Cardiac muscle cell (in vitro differentiated cells and primary cell): ENCODE data around the gene TRH. TPM values are rescaled to one million over a fixed set of nuclear protein-coding genes. Genes with fewer than 3 reads are reported as not detected.
"Not testable (repeated sequence)": the region's sequence is repeated elsewhere in the genome, so short reads cannot be mapped to it uniquely, and the experiment has no call there.

ENCODE experiments used
- DNase-seq, 2 donors: peaks; one replicate each; pipeline versions ENCODE4 v3.0.0 to v3.0.0-alpha.2; 2010 to 2017; ENCODE audit warnings: low read depth in 1 of 2, low spot score in 1 of 2
- H3K27ac ChIP-seq: fragments of 200-600 bp; sonication (generic); 2 replicates; pipeline ENCODE4 v1.5.1; 2016
- H3K27me3 ChIP-seq: fragments of 200-600 bp; sonication (generic); 2 replicates; pipeline ENCODE4 v1.6.0; 2016; ENCODE audit warnings: control low read depth
- H3K36me3 ChIP-seq: fragments of 200-600 bp; sonication (generic); 2 replicates; pipeline ENCODE4 v1.5.1; 2016; ENCODE audit warnings: control low read depth
- H3K4me1 ChIP-seq: fragments of 200-600 bp; sonication (generic); 2 replicates; pipeline ENCODE4 v1.8.1; 2017; ENCODE audit warnings: low read depth, mild to moderate bottlenecking, mixed run types
- H3K4me3 ChIP-seq: fragments of 200-600 bp; sonication (generic); 2 replicates; pipeline ENCODE4 v1.5.1; 2016; ENCODE audit warnings: mild to moderate bottlenecking
- H3K9me3 ChIP-seq: fragments of 200-600 bp; sonication (generic); 2 replicates; pipeline ENCODE4 v1.5.1; 2017; ENCODE audit warnings: low read depth, mild to moderate bottlenecking, control low read depth
- polyA plus RNA-seq: library from polyadenylated mRNA; unstranded; fragments of >200 nt; fragmentation: Nextera tagmentation; extraction: Ambion mirVana; gene quantifications from 2 replicates; pipeline ENCODE4 v1.2.1, GENCODE V29; 2016
- total RNA-seq: library from RNA; depleted of rRNA; stranded (reverse); fragments of >200 nt; gene quantifications from 2 replicates; pipeline ENCODE4 v1.2.3, GENCODE V29; 2016
- TF ChIP-seq, protein P1 (sequence below): IDR thresholded peaks from 2 replicates; pipeline ENCODE4 v1.5.1; 2012; ENCODE audit warnings: low read depth, mild to moderate bottlenecking, low read length

Gene TRH
- total and polyA plus RNA-seq, 2 experiments from 2014 or later: 111 to 113 TPM

DNA sequence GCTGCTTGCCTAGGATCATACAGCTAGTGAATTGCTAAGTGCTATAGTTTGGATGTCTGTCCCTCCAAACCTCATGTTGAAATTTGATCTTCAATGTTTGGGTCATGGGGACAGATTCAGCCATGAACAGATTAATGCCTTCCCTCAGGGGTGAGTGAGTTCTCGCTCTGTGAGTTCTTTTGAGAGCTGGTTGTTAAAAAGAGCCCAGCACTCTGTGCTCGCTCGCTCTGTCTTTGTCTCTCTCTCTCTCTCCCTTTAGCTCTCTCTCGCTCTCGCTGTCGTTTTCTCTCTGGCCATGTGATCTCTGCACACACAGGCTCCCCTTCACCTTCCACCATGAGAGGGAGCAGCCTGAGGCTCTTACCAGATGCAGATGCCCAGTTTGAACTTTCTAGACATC is 14.9 kb downstream of the TRH start:
- no peaks in the 10 kb centered on the region for H3K27me3 ChIP-seq

DNA sequence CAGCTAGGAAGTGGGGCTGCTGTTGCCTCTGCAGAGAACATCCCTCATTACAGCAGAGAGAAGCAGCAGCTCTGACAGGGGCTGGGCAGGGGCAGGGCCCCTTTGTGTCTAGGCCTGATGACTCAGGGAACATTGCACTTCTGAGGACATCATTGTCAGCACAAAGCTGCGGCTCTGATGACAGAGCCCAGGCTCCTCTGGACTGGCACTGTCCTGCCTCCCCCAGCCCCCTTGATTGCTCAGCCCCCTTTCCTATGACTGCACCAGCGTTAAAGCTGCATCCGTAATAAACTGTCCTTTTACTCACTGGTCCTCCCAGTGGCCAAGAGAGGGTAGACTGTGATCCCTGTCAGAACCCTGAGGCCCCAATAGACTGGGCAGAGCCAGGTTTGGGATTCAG is 18.3 kb downstream of the TRH start:
- peaks cover 6% of the 10 kb centered on the region for H3K27me3 ChIP-seq
- no peak overlapping the region for H3K27ac ChIP-seq
- H3K4me3 ChIP-seq: no peak overlapping the region
- H3K4me1 ChIP-seq: peaks cover 23% of the 10 kb centered on the region
- no peaks in the 10 kb centered on the region for H3K36me3 ChIP-seq
- no peaks in the 10 kb centered on the region for H3K9me3 ChIP-seq
- peak; percentile 16 to 45 for DNase-seq
- TF ChIP-seq, protein P1, sequence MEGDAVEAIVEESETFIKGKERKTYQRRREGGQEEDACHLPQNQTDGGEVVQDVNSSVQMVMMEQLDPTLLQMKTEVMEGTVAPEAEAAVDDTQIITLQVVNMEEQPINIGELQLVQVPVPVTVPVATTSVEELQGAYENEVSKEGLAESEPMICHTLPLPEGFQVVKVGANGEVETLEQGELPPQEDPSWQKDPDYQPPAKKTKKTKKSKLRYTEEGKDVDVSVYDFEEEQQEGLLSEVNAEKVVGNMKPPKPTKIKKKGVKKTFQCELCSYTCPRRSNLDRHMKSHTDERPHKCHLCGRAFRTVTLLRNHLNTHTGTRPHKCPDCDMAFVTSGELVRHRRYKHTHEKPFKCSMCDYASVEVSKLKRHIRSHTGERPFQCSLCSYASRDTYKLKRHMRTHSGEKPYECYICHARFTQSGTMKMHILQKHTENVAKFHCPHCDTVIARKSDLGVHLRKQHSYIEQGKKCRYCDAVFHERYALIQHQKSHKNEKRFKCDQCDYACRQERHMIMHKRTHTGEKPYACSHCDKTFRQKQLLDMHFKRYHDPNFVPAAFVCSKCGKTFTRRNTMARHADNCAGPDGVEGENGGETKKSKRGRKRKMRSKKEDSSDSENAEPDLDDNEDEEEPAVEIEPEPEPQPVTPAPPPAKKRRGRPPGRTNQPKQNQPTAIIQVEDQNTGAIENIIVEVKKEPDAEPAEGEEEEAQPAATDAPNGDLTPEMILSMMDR: peak; percentile 53

More for the DNA sequence above, 14.9 kb downstream of the TRH start:
- TF ChIP-seq, protein P1: no peak
- Histone ChIP-seq H3K36me3 (no peaks in the 10 kb centered on the region), H3K27ac (peak overlapping the region; percentile 56), H3K4me3 (no peak overlapping the region), H3K9me3 (no peaks in the 10 kb centered on the region), H3K4me1 (peaks cover 17% of the 10 kb centered on the region)
- no peak for DNase-seq

DNA sequence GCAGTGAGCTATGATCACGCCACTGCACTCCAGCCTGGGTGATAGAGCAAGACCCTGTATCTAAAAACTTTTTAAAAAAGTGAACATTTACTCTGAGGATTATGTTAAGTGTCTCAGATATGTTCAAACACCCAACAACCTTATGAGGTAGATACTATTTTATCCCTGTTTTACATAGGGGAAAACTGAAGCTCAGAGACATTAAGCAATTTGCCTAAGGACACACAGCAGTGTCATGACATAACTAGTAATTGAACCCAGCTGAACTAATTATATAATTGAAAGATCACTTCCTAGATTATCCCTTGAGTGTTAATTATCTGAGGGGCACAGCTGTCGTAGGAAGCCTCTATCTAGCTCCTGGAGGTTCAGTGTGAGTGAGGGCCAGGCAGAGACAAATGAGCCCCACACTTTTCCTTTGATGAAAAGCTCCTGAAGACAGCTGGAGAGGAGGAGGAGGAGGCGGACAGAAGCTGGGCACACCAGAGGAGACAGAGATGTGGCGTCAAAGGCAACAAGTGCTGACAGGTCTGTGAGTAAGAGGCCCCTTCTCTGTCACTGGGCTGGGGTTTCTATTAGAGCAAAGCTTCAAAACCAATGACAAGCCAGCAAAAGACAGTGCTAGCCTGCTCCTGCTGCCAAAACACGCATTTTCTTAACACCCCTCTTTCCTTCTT is 20.5 kb downstream of the TRH start:
- Histone ChIP-seq H3K9me3 (no peaks in the 10 kb centered on the region), H3K4me1 (peaks cover 18% of the 10 kb centered on the region), H3K4me3 (no peak overlapping the region), H3K27ac (no peak overlapping the region), H3K36me3 (no peaks in the 10 kb centered on the region), H3K27me3 (peaks cover 18% of the 10 kb centered on the region)
- TF ChIP-seq, protein P1: no peak
- peak in 1 of 2 donors; percentile 56 for DNase-seq

DNA sequence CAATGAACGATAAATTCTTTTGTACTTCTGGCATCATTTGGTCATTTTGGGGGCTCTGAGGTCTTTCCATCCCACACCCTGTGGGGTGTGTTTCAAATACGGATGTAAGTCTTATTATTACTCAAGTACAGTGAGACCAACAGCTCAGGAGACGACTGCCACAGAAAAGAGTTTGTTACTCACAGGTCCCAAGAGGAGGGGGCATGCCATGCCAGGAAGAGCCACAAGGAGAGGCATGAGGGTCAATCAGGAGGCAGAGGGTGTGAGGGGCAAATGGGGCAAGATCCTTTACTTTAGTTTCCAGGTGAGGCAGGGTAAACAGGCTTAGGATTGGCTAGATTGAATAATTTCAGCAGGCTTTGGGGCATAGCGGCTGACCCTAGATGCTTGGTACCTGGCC is 21.6 kb downstream of the TRH start:
- Histone ChIP-seq H3K9me3 (no peaks in the 10 kb centered on the region), H3K4me1 (peaks cover 18% of the 10 kb centered on the region), H3K27ac (no peak overlapping the region), H3K36me3 (no peaks in the 10 kb centered on the region), H3K27me3 (peaks cover 28% of the 10 kb centered on the region), H3K4me3 (no peak overlapping the region)
- TF ChIP-seq, protein P1: no peak
- no peak for DNase-seq

DNA sequence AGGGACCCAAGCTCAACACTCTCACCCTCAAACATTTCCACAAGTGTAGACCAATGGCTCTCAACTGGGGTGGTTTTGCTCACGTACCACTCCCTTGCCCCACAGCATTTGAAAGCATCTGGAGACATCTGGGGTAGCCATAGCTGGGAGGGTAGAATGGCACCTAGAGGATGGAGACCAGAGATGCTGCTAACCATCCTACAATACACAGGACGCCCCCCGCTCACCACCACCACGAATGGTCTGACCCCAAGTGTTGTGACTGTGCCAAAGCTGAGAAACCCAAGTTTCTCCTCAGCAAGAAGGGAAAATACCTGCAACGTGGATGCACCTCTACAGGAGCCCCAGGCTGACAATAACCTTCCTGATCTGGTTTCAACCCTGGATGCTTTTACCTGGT is 24.7 kb downstream of the TRH start:
- H3K4me1 ChIP-seq, H3K4me3 ChIP-seq, H3K9me3 ChIP-seq, H3K36me3 ChIP-seq, H3K27ac ChIP-seq, DNase-seq: not testable (repeated sequence)
- H3K27me3 ChIP-seq: peaks cover 50% of the 10 kb centered on the region

DNA sequence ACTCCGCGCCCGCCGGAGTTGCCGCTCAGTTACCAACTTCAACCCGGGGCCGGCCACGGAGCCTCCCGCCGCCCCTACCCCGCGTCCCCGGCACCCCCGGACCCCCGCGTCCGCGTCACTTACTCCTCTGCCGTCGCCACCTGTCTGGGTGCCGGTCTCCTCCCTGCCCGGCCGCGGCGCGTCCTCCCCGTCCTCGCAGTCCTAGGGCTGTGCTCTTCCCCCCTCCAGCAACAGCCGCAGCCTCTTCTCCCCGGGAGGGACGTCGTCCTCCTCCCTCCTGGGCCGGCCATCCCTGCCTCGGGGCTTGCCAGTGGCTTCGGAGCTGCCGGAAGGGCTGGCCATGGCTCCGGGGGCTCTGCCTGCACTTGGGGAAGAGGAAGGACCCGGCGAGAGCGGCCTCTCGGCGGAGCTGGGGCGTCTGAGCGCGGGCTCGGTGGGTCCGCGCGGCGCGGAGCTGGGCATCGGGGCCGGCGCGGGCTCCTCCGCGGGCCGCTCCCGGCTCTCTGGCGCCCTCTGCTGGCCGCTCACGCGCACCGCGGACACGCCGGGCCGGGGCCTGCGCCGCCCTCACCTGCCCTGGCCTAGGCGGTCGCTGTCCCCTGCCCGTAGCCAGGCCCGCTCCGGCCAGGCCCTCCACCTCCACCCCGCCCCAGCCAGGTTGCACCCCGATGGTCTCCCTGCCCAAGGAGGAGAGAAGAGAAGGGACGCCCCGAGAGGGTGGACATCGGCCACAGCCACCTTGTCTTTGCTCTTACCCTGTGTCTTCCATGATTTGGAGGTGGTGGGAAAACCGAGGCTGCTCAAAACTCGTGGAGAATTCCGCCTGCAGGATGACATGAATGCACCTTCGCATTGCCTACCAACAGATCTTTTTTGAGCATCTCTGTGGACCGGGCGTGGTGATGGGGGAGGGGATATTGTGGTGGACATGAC is 28.4 kb downstream of the TRH start:
- TF ChIP-seq, protein P1: peak; percentile 31
- peak; percentile 34 to 56 for DNase-seq
- Histone ChIP-seq H3K4me3 (peak overlapping the region; percentile 43), H3K27me3 (peaks cover 43% of the 10 kb centered on the region)
- not testable (repeated sequence) for H3K27ac ChIP-seq, H3K9me3 ChIP-seq, H3K36me3 ChIP-seq, H3K4me1 ChIP-seq
